Stomach (tissue), 9 donors: ENCODE measurements around the gene SPARC. TPM values are rescaled to one million over a fixed set of nuclear protein-coding genes. Genes with fewer than 3 reads are reported as not detected.

Experiments
- DNase-seq, 2 donors: peaks; one replicate each; pipeline versions ENCODE4 v3.0.0 to v3.0.0-alpha.2; 2013 to 2019
- H3K27ac ChIP-seq, 5 donors: fragments of 200-600 bp in 4 of 5; sonication (generic) in 4 of 5; one replicate each; pipeline ENCODE4 v1.5.1; 2013 to 2019; ENCODE audit warnings: mild to moderate bottlenecking in 1 of 5, moderate library complexity in 1 of 5
- H3K27me3 ChIP-seq, 3 donors: fragments of 200-600 bp; sonication (generic); one replicate each; pipeline ENCODE4 v1.5.1; 2017 to 2019; ENCODE audit warnings: mixed run types in 1 of 3
- H3K36me3 ChIP-seq, 4 donors: fragments of 200-600 bp; sonication (generic); 1 replicate in 3 of 4; 2 replicates in 1 of 4; pipeline ENCODE4 v1.5.1; 2016 to 2019
- H3K4me1 ChIP-seq, 4 donors: fragments of 200-600 bp; sonication (generic); one replicate each; pipeline ENCODE4 v1.5.1; 2016 to 2019
- H3K4me3 ChIP-seq, 4 donors: fragments of 200-600 bp; sonication (generic) in 3 of 4; one replicate each; pipeline ENCODE4 v1.5.1; 2016 to 2019; ENCODE audit warnings: mild to moderate bottlenecking in 1 of 4
- H3K9me3 ChIP-seq, 4 donors: fragments of 200-600 bp; sonication (generic); one replicate each; pipeline ENCODE4 v1.5.1; 2016 to 2019
- CTCF ChIP-seq, 7 experiments: fragments of 450-650 bp in 4 of 7; fragments of 200-600 bp in 3 of 7; sonication (generic) in 3 of 7; IDR thresholded peaks; one replicate each; pipeline ENCODE4 v1.5.1; 2016 to 2019; ENCODE audit warnings: antibody characterized with exemption in 7 of 7, control low read depth in 2 of 7, mild to moderate bottlenecking in 1 of 7
- EP300 ChIP-seq: sonication (generic); formaldehyde crosslinking; IDR thresholded peaks from one replicate; pipeline ENCODE4 v1.6.1; 2017; ENCODE audit warnings: antibody characterized with exemption
- POLR2A ChIP-seq, 4 donors: fragments of 450-650 bp; IDR thresholded peaks; one replicate each; pipeline ENCODE4 v1.6.1; 2016; ENCODE audit warnings: antibody characterized with exemption in 4 of 4, control low read depth in 2 of 4, mild to moderate bottlenecking in 1 of 4, moderate library complexity in 1 of 4
- POLR2AphosphoS5 ChIP-seq, 3 donors: sonication (generic); formaldehyde crosslinking; IDR thresholded peaks; one replicate each; pipeline ENCODE4 v1.6.1; 2016; ENCODE audit warnings: antibody characterized with exemption in 3 of 3
- WGBS, 5 donors: extraction: QIAGEN DNeasy Blood & Tissue Kit in 3 of 5; methylation state at CpG; one replicate each; pipeline versions ENCODE4 v1.1.5 to v1.1.7; 2013 to 2018; 5-methylcytosine and 5-hydroxymethylcytosine counted together
- intact Hi-C: fragments of 100-400 bp; cut with DNase I; formaldehyde crosslinking; loops from one replicate; pipeline ENCODE4 v1.15.1; 2023; ENCODE audit warnings: low total_unique reads
- polyA plus RNA-seq, 3 donors: library from polyadenylated mRNA; stranded (reverse); fragments of 200-250 nt; gene quantifications; one replicate each; pipeline ENCODE4 v1.2.3, GENCODE V29; 2013
- total RNA-seq, 5 donors: library from RNA; depleted of rRNA; stranded (reverse); fragments of >200 nt; gene quantifications; one replicate each; pipeline versions ENCODE4 v1.1.0 to v1.2.3, GENCODE V29; 2014 to 2016
- donor health status: healthy with polysubstance abuse.
- donor health status: Bipolar disorder and iron deficiency.
- donor health status: healthy.

The SPARC gene
- total and polyA plus RNA-seq, 8 donors = 36.2 to 1,348 (median 94.7) TPM

- Histone ChIP-seq H3K27me3 (no peaks in the 10 kb centered on the region), H3K4me1 (peaks cover 23 to 90% (median 59%) of the 10 kb centered on the region in 4 donors), H3K27ac (peak overlapping the region in 4 of 5 donors; percentile 63 to 89 (median 82)), H3K9me3 (no peaks in the 10 kb centered on the region), H3K36me3 (peaks cover 12 to 42% (median 25%) of the 10 kb centered on the region in 4 donors), H3K4me3 (no peak overlapping the region)
- DNase-seq = no peak
- intact Hi-C loops = no loop called here
- WGBS, 5 donors = 62 to 76% (median 71%) methylated on average over 3 to 4 of the region's 4 CpGs
- TF ChIP-seq POLR2A (IDR thresholded peaks at IDR 0.05) (no peak), CTCF (IDR thresholded peaks at IDR 0.05) (no peak), POLR2AphosphoS5 (IDR thresholded peaks at IDR 0.05) (no peak), EP300 (no peak)
These were observed 11.8 kb downstream of the SPARC start for GRCh38 chr5:151674626-151675610.

- DNase-seq = no peak
- TF ChIP-seq POLR2A (IDR thresholded peaks at IDR 0.05) (no peak), POLR2AphosphoS5 (IDR thresholded peaks at IDR 0.05) (no peak), CTCF (IDR thresholded peaks at IDR 0.05) (no peak), EP300 (no peak)
- H3K9me3 ChIP-seq = no peaks in the 10 kb centered on the region
- H3K36me3 ChIP-seq = peaks cover 12 to 57% (median 40%) of the 10 kb centered on the region in 4 donors
- peaks cover 20 to 78% (median 50%) of the 10 kb centered on the region in 4 donors for H3K4me1 ChIP-seq
- peak overlapping the region in 4 of 5 donors; percentile 63 to 89 (median 82) for H3K27ac ChIP-seq
- no peaks in the 10 kb centered on the region for H3K27me3 ChIP-seq
- intact Hi-C loops = no loop called here
- WGBS, 5 donors = 54 to 67% (median 61%) methylated on average over 4 of the region's 4 CpGs
- H3K4me3 ChIP-seq = no peak overlapping the region
These were observed 13.3 kb downstream of the SPARC start for GRCh38 chr5:151673421-151673820.

- Histone ChIP-seq H3K36me3 (peaks cover 12 to 64% (median 46%) of the 10 kb centered on the region in 4 donors), H3K27ac (peak overlapping the region; percentile 9 to 89 (median 78)), H3K9me3 (no peaks in the 10 kb centered on the region), H3K27me3 (no peaks in the 10 kb centered on the region), H3K4me1 (peaks cover 20 to 70% (median 46%) of the 10 kb centered on the region in 4 donors), H3K4me3 (no peak overlapping the region)
- intact Hi-C loops = no loop called here
- TF ChIP-seq EP300 (no peak), POLR2AphosphoS5 (IDR thresholded peaks at IDR 0.05) (no peak), POLR2A (IDR thresholded peaks at IDR 0.05) (no peak), CTCF (IDR thresholded peaks at IDR 0.05) (no peak)
- no peak for DNase-seq
- 65 to 83% (median 78%) methylated on average over 8 of the region's 8 CpGs for WGBS, 5 donors
These were observed 14.2 kb downstream of the SPARC start for GRCh38 chr5:151672516-151672915.

- Histone ChIP-seq H3K27ac (peak overlapping the region; percentile 61 to 89 (median 78)), H3K4me3 (no peak overlapping the region), H3K9me3 (no peaks in the 10 kb centered on the region), H3K4me1 (peaks cover 20 to 70% (median 43%) of the 10 kb centered on the region in 4 donors), H3K36me3 (peaks cover 12 to 70% (median 51%) of the 10 kb centered on the region in 4 donors), H3K27me3 (no peaks in the 10 kb centered on the region)
- intact Hi-C loops = no loop called here
- TF ChIP-seq EP300 = no peak
- TF ChIP-seq POLR2A (IDR thresholded peaks at IDR 0.05) = no peak
- no peak for TF ChIP-seq CTCF (IDR thresholded peaks at IDR 0.05)
- DNase-seq = no peak
- WGBS, 5 donors = 69 to 79% (median 71%) methylated on average over 4 of the region's 4 CpGs
These were observed 14.8 kb downstream of the SPARC start for GRCh38 chr5:151671950-151672349.
